Measurements from ENCODE around the gene ZMIZ1. TPM values are rescaled to one million over a fixed set of nuclear protein-coding genes. Genes with fewer than 3 reads are reported as not detected.

ZMIZ1 gene
- total and polyA plus RNA-seq, 12 donors: 6.6 to 113 (median 55.1) TPM

DNA sequence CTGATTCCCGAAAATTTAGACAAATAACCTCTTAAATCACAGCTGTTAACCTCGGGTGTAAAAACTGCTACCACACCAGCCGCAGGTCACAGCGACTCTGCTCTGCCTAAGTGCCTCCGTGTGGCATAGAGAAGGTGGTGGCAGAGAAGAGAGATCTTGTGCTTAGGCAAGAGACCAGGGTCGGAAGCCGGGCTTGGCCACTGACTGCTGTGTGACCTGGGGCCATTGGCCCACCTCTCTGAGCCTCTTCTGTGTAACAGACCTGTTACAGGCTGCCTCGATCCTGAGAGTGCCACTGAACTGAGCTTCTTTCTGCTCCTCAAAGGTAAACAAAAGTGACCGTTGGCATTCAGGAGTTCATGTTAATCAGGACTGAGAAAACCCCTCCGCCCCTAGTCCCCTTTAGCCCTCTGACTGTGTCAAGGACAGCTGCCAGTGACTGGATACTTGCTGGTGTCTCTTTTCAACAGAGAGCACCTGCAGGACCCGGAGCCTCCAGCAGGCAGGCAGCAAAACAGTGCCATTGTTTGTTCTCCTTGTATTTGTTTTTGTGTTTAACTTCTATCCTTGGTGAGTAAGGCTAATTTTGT is 36.5 kb downstream of the ZMIZ1 start:
- Histone ChIP-seq H3K9me3 (replicated peaks in 1 of 3) (no peaks in the 10 kb centered on the region), H3K27ac (peak overlapping the region in 4 of 5 donors; percentile 27 to 74 (median 66)), H3K27me3 (no peaks in the 10 kb centered on the region), H3K36me3 (replicated peaks in 1 of 2) (no peaks in the 10 kb centered on the region), H3K4me3 (no peak overlapping the region), H3K4me1 (replicated peaks in 1 of 2) (peaks cover 40 to 76% of the 10 kb centered on the region in 2 donors)
- TF ChIP-seq, protein P1, sequence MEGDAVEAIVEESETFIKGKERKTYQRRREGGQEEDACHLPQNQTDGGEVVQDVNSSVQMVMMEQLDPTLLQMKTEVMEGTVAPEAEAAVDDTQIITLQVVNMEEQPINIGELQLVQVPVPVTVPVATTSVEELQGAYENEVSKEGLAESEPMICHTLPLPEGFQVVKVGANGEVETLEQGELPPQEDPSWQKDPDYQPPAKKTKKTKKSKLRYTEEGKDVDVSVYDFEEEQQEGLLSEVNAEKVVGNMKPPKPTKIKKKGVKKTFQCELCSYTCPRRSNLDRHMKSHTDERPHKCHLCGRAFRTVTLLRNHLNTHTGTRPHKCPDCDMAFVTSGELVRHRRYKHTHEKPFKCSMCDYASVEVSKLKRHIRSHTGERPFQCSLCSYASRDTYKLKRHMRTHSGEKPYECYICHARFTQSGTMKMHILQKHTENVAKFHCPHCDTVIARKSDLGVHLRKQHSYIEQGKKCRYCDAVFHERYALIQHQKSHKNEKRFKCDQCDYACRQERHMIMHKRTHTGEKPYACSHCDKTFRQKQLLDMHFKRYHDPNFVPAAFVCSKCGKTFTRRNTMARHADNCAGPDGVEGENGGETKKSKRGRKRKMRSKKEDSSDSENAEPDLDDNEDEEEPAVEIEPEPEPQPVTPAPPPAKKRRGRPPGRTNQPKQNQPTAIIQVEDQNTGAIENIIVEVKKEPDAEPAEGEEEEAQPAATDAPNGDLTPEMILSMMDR (IDR thresholded peaks at IDR 0.05): peak in 5 of 6 experiments; percentile 31 to 40 (median 36)
- TF ChIP-seq POLR2A (IDR thresholded peaks at IDR 0.05): no peak
- WGBS, 4 donors: 28 to 37% (median 35%) methylated on average over 11 of the region's 11 CpGs
- intact Hi-C loops (cut with DNase I): no loop called here
- peak in 5 of 7 donors; percentile 46 to 60 (median 56) for DNase-seq

- intact Hi-C loops (cut with DNase I): no loop called here
- peaks cover 37 to 71% of the 10 kb centered on the region in 2 donors for H3K4me1 ChIP-seq (replicated peaks in 1 of 2)
- H3K27me3 ChIP-seq: no peaks in the 10 kb centered on the region
- peaks cover 0 to 3% of the 10 kb centered on the region in 2 donors for H3K36me3 ChIP-seq (replicated peaks in 1 of 2)
- 46 to 74% (median 55%) methylated on average over 6 of the region's 6 CpGs for WGBS, 4 donors
- no peaks in the 10 kb centered on the region for H3K9me3 ChIP-seq (replicated peaks in 1 of 3)
- no peak overlapping the region for H3K4me3 ChIP-seq
- TF ChIP-seq, protein P1 (IDR thresholded peaks at IDR 0.05): no peak
- H3K27ac ChIP-seq: peak overlapping the region in 1 of 5 donors; percentile 17
- no peak for DNase-seq
Measured at GRCh38 chr10:79105818-79106217, 37.1 kb downstream of the ZMIZ1 start.

- no peak for DNase-seq
- TF ChIP-seq, protein P1 (IDR thresholded peaks at IDR 0.05): no peak
- Histone ChIP-seq H3K27ac (peak overlapping the region in 1 of 5 donors; percentile 52), H3K27me3 (no peaks in the 10 kb centered on the region), H3K4me1 (replicated peaks in 1 of 2) (peaks cover 34 to 70% of the 10 kb centered on the region in 2 donors), H3K4me3 (no peak overlapping the region), H3K9me3 (replicated peaks in 1 of 3) (no peaks in the 10 kb centered on the region), H3K36me3 (replicated peaks in 1 of 2) (peaks cover 0 to 6% of the 10 kb centered on the region in 2 donors)
- 79 to 91% (median 82%) methylated on average over 10 of the region's 10 CpGs for WGBS, 4 donors
- intact Hi-C loops (cut with DNase I): no loop called here
Measured at GRCh38 chr10:79106256-79107050, 37.7 kb downstream of the ZMIZ1 start.

DNA sequence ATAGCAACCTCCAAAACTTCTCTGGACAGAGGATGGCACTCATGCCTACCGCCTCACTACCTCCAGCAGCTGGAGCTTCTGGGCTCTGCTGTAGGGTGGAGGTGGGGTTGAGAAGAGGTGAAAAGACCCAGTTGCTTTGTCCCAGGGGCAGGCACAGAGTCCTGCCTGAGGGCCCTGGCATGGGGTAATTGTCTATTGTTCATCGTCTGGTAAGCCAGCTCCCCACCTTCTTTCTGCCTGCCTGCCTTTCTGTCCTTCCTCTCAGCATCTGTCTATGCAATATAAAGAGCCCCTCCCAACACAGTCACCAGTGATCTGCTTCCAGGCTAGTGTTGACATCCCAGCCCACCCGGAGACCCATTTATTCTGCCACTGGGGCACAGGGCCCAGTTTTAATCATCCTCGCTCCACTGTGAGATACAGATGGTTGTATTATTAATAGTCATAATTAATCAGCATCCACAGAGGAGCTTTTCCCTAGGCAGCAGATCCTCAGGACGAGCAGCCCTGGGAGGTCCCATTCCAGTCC is 39.0 kb downstream of the ZMIZ1 start:
- TF ChIP-seq, protein P1 (IDR thresholded peaks at IDR 0.05): no peak
- no peak for TF ChIP-seq POLR2A (IDR thresholded peaks at IDR 0.05)
- intact Hi-C loops (cut with DNase I): no loop called here
- H3K9me3 ChIP-seq (replicated peaks in 1 of 3): no peaks in the 10 kb centered on the region
- 55 to 64% (median 62%) methylated on average over 3 to 5 of the region's 5 CpGs for WGBS, 4 donors
- peak overlapping the region in 1 of 5 donors; percentile 52 for H3K27ac ChIP-seq
- H3K4me1 ChIP-seq (replicated peaks in 1 of 2): peaks cover 33 to 70% of the 10 kb centered on the region in 2 donors
- H3K27me3 ChIP-seq: no peaks in the 10 kb centered on the region
- H3K4me3 ChIP-seq: no peak overlapping the region
- peaks cover 0 to 6% of the 10 kb centered on the region in 2 donors for H3K36me3 ChIP-seq (replicated peaks in 1 of 2)
- no peak for DNase-seq

Measured in adrenal gland (tissue), 12 donors.